Small intestine (tissue), 7 donors: ENCODE results near the gene TRAPPC10. TPM values are rescaled to one million over a fixed set of nuclear protein-coding genes. Genes with fewer than 3 reads are reported as not detected.
"Not testable (repeated sequence)": the region's sequence is repeated elsewhere in the genome, so short reads cannot be mapped to it uniquely, and the experiment has no call there.

Source experiments
- DNase-seq, 2 donors: peaks; one replicate each; pipeline versions ENCODE4 v3.0.0 to v3.0.0-alpha.2; 2013
- FAIRE-seq: peaks from 2 replicates; lab custom pipeline; 2012; peaks lifted over from hg19 to GRCh38; lab: Jason Lieb, UNC
- H3K27ac ChIP-seq, 3 donors: one replicate each; pipeline ENCODE4 v1.5.1; 2013; ENCODE audit warnings: low read length in 2 of 3, mild to moderate bottlenecking in 2 of 3, control low read depth in 1 of 3, inconsistent platforms in 1 of 3, low read depth in 1 of 3, moderate library complexity in 1 of 3
- H3K27me3 ChIP-seq, 3 donors: one replicate each; pipeline ENCODE4 v1.6.1; 2013; ENCODE audit warnings: low read length in 3 of 3, inconsistent platforms in 1 of 3; ENCODE audit not compliant: control insufficient read depth in 3 of 3, insufficient read depth in 3 of 3
- H3K36me3 ChIP-seq, 3 donors: one replicate each; pipeline ENCODE4 v1.6.1; 2013; ENCODE audit warnings: low read length in 3 of 3, inconsistent platforms in 1 of 3, low read depth in 1 of 3, mild to moderate bottlenecking in 1 of 3, moderate library complexity in 1 of 3; ENCODE audit not compliant: control insufficient read depth in 3 of 3, insufficient read depth in 2 of 3
- H3K4me1 ChIP-seq, 3 donors: one replicate each; pipeline ENCODE4 v1.6.1; 2013; ENCODE audit warnings: low read length in 2 of 3, inconsistent platforms in 1 of 3, low read depth in 1 of 3, mild to moderate bottlenecking in 1 of 3, moderate library complexity in 1 of 3; ENCODE audit not compliant: control insufficient read depth in 3 of 3, insufficient read depth in 2 of 3
- H3K4me3 ChIP-seq, 3 donors: one replicate each; pipeline ENCODE4 v1.5.1; 2013; ENCODE audit warnings: low read length in 3 of 3, control low read depth in 1 of 3, inconsistent platforms in 1 of 3, low read depth in 1 of 3, mild to moderate bottlenecking in 1 of 3, moderate library complexity in 1 of 3
- H3K9me3 ChIP-seq, 2 donors: one replicate each; pipeline ENCODE4 v1.6.1; 2013; ENCODE audit warnings: low read depth in 1 of 2, low read length in 1 of 2; ENCODE audit not compliant: control insufficient read depth in 2 of 2, insufficient read depth in 1 of 2
- WGBS, 3 donors: extraction: QIAGEN DNeasy Blood & Tissue Kit; methylation state at CpG; one replicate each; pipeline ENCODE4 v1.1.7; 2013; 5-methylcytosine and 5-hydroxymethylcytosine counted together
- polyA plus RNA-seq, 4 donors: library from polyadenylated mRNA; stranded (reverse) in 3 of 4; unstranded in 1 of 4; fragments of 200-250 nt in 3 of 4; fragments of 120-200 nt in 1 of 4; gene quantifications; one replicate each; pipeline versions ENCODE4 v1.2.1 to v1.2.3, GENCODE V29; 2013
- donor health status: healthy with polysubstance abuse.
- donor health status: control.
- donor health status: control.
- donor health status: Bipolar disorder and iron deficiency.
- donor health status: healthy.

Gene TRAPPC10
- polyA plus RNA-seq, 4 donors = 8.4 to 35.4 (median 11.3) TPM

DNA sequence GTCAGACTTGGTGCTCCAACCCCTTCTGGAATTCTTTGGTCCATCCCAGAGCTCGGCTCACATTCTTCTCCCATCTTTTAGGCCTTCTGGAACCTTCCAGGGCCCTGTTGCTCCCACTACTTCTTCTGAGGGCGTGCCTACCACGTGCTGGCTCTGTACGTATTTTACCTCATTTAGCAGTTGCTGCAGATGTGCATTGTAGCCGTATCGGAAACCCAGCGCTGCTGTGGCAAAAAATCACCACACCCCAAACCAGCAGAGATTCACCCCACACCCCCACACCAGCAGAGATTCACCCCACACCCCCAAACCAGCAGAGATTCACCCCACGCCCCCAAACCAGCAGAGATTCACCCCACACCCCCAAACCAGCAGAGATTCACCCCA is 143.9 kb downstream of the TRAPPC10 start:
- H3K27me3 ChIP-seq, H3K4me3 ChIP-seq, H3K4me1 ChIP-seq, H3K36me3 ChIP-seq, DNase-seq, H3K9me3 ChIP-seq, H3K27ac ChIP-seq, FAIRE-seq: not testable (repeated sequence)
- no CpG with 5 or more reads among the region's 8 CpGs for WGBS, 3 donors

Other genes with a start within 250 kb of the TRAPPC10 start
- gene CSTB, start 236.0 kb upstream of the TRAPPC10 start, polyA plus RNA-seq = 100 to 1,000 TPM in 1 of 4 donors, 10 to 100 TPM in 3; 42.1 to 109 (median 61.5) TPM
- gene RRP1, start 222.7 kb upstream of the TRAPPC10 start, polyA plus RNA-seq = 10 to 100 TPM in 3 of 4 donors, 1 to 10 TPM in 1; 7.2 to 21.0 (median 12.5) TPM
- gene AGPAT3, start 147.1 kb upstream of the TRAPPC10 start, polyA plus RNA-seq = 10 to 100 TPM; 21.3 to 93.2 (median 42.8) TPM
- 10 to 100 TPM in 3 of 4 donors, 1 to 10 TPM in 1; 6.7 to 44.0 (median 17.7) TPM for gene PWP2, start 95.1 kb downstream of the TRAPPC10 start, polyA plus RNA-seq
- gene GATD3, start 121.4 kb downstream of the TRAPPC10 start, polyA plus RNA-seq = 10 to 100 TPM in 3 of 4 donors, 1 to 10 TPM in 1; 7.8 to 70.2 (median 33.3) TPM
- 1 to 10 TPM in 3 of 4 donors, under 1 TPM in 1; 0.89 to 3.3 (median 2.9) TPM for gene ICOSLG, start 228.6 kb downstream of the TRAPPC10 start, polyA plus RNA-seq
- under 1 TPM in 1 of 4 donors, not detected in 3; 0.07 TPM for gene DNMT3L, start 249.6 kb downstream of the TRAPPC10 start, polyA plus RNA-seq